Measurements from ENCODE around the gene EMC6. TPM values are rescaled to one million over a fixed set of nuclear protein-coding genes. Genes with fewer than 3 reads are reported as not detected.
A peak's percentile ranks its signal among the peaks of the same experiment; 100 is the strongest.

EMC6 gene
- total RNA-seq, 2 donors from 2014 or later, result 59.4 to 69.5 TPM

DNA sequence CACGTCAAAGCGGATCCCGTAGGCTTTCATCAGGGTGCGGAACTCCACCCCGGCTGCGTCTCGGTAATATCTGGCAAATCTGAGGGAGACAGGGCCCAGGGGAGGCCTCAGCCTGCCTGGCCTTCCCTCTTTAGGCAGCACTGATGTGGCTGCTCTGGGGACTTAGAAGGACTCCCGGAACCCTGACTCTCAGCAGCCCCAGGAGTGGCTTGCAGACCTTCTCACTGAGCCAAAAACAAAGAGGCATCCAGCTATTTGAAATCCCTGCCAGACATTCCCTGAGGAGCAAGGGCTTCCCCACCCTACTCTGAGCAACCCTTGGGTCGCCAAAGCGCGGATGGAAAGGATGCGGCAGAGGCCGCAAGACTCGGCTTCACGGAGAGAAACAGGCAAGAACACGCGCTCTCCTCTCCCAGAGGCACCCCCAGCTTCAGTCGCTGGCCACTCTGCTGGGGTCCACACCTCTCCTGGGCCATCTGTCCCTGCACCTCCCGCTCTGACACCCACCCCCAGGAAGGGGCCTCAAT lies 19.5 kb downstream of the EMC6 start:
- no peaks in the 10 kb centered on the region for H3K4me1 ChIP-seq (ENCODE audit: control insufficient read depth, insufficient read depth, low read length)
- Mint-ChIP-seq H3K4me1 (no peaks in the 10 kb centered on the region), H3K4me3 (no peak overlapping the region), H3K36me3 (ENCODE audit: low read depth) (no peaks in the 10 kb centered on the region), H3K27ac (no peak overlapping the region), H3K9me3 (no peaks in the 10 kb centered on the region), H3K27me3 (ENCODE audit: insufficient read depth) (peaks cover 1% of the 10 kb centered on the region)
- TF ChIP-seq, protein P1, sequence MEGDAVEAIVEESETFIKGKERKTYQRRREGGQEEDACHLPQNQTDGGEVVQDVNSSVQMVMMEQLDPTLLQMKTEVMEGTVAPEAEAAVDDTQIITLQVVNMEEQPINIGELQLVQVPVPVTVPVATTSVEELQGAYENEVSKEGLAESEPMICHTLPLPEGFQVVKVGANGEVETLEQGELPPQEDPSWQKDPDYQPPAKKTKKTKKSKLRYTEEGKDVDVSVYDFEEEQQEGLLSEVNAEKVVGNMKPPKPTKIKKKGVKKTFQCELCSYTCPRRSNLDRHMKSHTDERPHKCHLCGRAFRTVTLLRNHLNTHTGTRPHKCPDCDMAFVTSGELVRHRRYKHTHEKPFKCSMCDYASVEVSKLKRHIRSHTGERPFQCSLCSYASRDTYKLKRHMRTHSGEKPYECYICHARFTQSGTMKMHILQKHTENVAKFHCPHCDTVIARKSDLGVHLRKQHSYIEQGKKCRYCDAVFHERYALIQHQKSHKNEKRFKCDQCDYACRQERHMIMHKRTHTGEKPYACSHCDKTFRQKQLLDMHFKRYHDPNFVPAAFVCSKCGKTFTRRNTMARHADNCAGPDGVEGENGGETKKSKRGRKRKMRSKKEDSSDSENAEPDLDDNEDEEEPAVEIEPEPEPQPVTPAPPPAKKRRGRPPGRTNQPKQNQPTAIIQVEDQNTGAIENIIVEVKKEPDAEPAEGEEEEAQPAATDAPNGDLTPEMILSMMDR (conservative IDR thresholded peaks at IDR 0.05), result no peak
- WGBS, 2 experiments (ENCODE audit: insufficient coverage in 1 of 2, insufficient read length in 1 of 2), result 74 to 81% methylated on average over 12 to 19 of the region's 19 CpGs
- H3K4me3 ChIP-seq (ENCODE audit: low read length), result no peak overlapping the region
- no peaks in the 10 kb centered on the region for H3K27me3 ChIP-seq (ENCODE audit: control insufficient read depth, insufficient read depth, low read length, poor library complexity, severe bottlenecking)
- no peaks in the 10 kb centered on the region for H3K9me3 ChIP-seq (ENCODE audit: control insufficient read depth, low read length)
- peak; percentile 82 for DNase-seq
- no peaks in the 10 kb centered on the region for H3K36me3 ChIP-seq (ENCODE audit: control insufficient read depth, insufficient read depth, low read length)
- H3K9ac ChIP-seq (ENCODE audit: extremely low read depth, low read length, poor library complexity, severe bottlenecking), result no peak overlapping the region
- no peak overlapping the region for H3K27ac ChIP-seq (ENCODE audit: low read depth, low read length)

- Mint-ChIP-seq H3K4me3 (no peak overlapping the region), H3K9me3 (no peaks in the 10 kb centered on the region), H3K36me3 (ENCODE audit: low read depth) (no peaks in the 10 kb centered on the region), H3K27me3 (ENCODE audit: insufficient read depth) (peaks cover 7% of the 10 kb centered on the region), H3K27ac (no peak overlapping the region), H3K4me1 (no peaks in the 10 kb centered on the region)
- Histone ChIP-seq H3K9ac (ENCODE audit: extremely low read depth, low read length, poor library complexity, severe bottlenecking) (no peak overlapping the region), H3K36me3 (ENCODE audit: control insufficient read depth, insufficient read depth, low read length) (no peaks in the 10 kb centered on the region), H3K27me3 (ENCODE audit: control insufficient read depth, insufficient read depth, low read length, poor library complexity, severe bottlenecking) (peaks cover 2% of the 10 kb centered on the region), H3K27ac (ENCODE audit: low read depth, low read length) (no peak overlapping the region), H3K9me3 (ENCODE audit: control insufficient read depth, low read length) (no peaks in the 10 kb centered on the region), H3K4me3 (ENCODE audit: low read length) (no peak overlapping the region), H3K4me1 (ENCODE audit: control insufficient read depth, insufficient read depth, low read length) (no peaks in the 10 kb centered on the region)
- TF ChIP-seq, protein P1 (conservative IDR thresholded peaks at IDR 0.05), result no peak
- WGBS, 2 experiments (ENCODE audit: insufficient coverage in 1 of 2, insufficient read length in 1 of 2), result 72 to 81% methylated on average over 6 to 11 of the region's 14 CpGs
- peak; percentile 54 for DNase-seq
These were observed 20.2 kb downstream of the EMC6 start for GRCh38 chr17:3688852-3689261.

DNA sequence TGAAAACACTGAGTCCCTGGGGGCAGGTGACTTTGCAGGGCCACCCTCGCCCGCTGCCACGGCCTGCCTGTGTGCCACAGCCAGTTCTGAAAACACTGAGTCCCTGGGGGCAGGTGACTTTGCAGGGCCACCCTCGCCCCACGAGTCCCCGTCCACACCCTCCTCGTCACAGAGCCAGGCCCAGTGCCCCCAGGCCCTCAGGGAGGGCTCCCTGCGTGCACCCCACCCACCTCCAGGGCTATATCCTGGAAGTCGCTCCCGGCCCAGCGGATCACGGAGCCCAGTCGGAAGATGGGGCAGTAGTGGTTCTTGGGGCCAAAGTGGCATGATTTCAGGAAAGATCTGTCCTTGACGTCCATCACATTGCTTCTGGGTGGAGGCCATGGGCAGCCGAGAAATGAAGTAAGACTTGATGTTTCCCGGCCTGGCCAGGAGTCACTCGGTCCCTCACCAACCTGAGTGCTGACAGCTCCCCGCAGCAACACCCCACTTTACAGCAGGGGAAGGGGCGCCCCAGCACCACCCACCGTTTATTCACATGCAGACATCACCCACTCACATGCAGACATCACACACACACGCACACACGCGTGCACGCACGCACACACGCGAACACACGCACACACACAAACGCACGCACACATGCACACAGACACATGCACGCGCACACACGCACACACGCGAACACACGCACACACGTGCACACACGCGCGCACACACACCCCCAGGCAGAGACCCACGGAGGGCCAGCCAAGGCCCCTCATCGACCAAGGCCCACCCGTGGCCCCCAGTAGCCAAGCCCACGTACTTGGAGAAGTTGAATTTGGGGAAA lies 20.9 kb downstream of the EMC6 start:
- TF ChIP-seq, protein P1 (conservative IDR thresholded peaks at IDR 0.05), result no peak
- H3K4me3 ChIP-seq (ENCODE audit: low read length), result no peak overlapping the region
- no peaks in the 10 kb centered on the region for H3K9me3 ChIP-seq (ENCODE audit: control insufficient read depth, low read length)
- H3K27ac ChIP-seq (ENCODE audit: low read depth, low read length), result no peak overlapping the region
- no peaks in the 10 kb centered on the region for H3K4me1 ChIP-seq (ENCODE audit: control insufficient read depth, insufficient read depth, low read length)
- H3K36me3 ChIP-seq (ENCODE audit: control insufficient read depth, insufficient read depth, low read length), result no peaks in the 10 kb centered on the region
- Mint-ChIP-seq H3K27ac (no peak overlapping the region), H3K9me3 (no peaks in the 10 kb centered on the region), H3K36me3 (ENCODE audit: low read depth) (no peaks in the 10 kb centered on the region), H3K27me3 (ENCODE audit: insufficient read depth) (peaks cover 13% of the 10 kb centered on the region), H3K4me1 (no peaks in the 10 kb centered on the region), H3K4me3 (no peak overlapping the region)
- H3K27me3 ChIP-seq (ENCODE audit: control insufficient read depth, insufficient read depth, low read length, poor library complexity, severe bottlenecking), result peaks cover 8% of the 10 kb centered on the region
- peak; percentile 51 for DNase-seq
- H3K9ac ChIP-seq (ENCODE audit: extremely low read depth, low read length, poor library complexity, severe bottlenecking), result no peak overlapping the region
- 96% methylated on average over 35 to 42 of the region's 44 CpGs for WGBS, 2 experiments (ENCODE audit: insufficient coverage in 1 of 2, insufficient read length in 1 of 2)
